ENCODE data around the gene MAP2K5.

GRCh38 chr15:67594770-67595169 is 52.3 kb downstream of the MAP2K5 start:
- TF ChIP-seq CTCF (IDR thresholded peaks at IDR 0.05; ENCODE audit: low read depth, low read length) (no peak), EZH2phosphoT487 (IDR thresholded peaks at IDR 0.05; ENCODE audit: low read depth) (no peak)

Measured in OCI-LY3 (cell line).